ENCODE results near the gene CCDC117.
"Not testable (repeated sequence)": the region's sequence is repeated elsewhere in the genome, so short reads cannot be mapped to it uniquely, and the experiment has no call there.

Gene CCDC117

DNA sequence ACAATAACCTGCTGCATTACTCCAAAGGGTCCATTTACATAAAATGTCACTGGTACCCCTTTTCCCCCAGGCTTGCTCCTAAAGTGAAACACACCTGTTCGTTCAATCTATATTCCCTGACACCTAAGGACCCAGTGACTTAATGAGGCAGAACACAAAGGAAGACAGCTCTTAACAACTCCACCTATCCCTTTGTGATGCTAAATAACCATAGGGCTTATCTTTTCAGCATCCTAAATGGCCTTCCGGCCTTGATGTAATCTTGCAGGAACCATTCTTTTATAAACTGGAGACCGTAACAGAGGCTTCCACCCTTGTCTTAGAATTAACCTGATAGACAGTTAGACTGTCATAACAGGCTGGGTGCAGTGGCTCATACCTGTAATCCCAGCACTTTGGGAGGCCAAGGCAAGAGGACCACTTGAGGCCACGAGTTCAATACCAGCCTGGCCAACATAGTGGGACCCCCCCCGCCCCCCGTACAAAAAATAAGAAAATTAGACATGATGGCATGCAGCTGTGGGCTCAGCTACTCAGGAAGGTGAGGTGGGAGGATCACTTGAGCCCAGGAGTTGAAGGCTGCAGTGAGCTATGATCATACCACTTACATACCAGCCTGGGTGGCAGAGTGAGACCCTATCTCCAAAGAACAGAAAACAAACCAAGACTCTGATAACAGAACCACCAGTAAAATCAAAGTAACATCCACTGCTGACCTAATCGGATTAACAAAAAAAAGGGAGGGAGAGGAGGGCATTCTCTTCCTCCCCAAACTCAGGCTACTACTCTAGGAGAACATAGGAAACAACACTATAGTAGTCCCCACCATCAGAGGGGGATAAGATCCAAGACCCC lies 36.0 kb upstream of the CCDC117 start:
- H3K4me3 ChIP-seq (ENCODE audit: low read depth, low read length): no peak overlapping the region
- DNase-seq (ENCODE audit: low read depth): no peak
- no peak for TF ChIP-seq MYC (IDR thresholded peaks at IDR 0.05; ENCODE audit: low read depth, low read length)
- no peak for TF ChIP-seq POLR2A (IDR thresholded peaks at IDR 0.05; ENCODE audit: extremely low read depth, insufficient read length)
- TF ChIP-seq, protein P1, sequence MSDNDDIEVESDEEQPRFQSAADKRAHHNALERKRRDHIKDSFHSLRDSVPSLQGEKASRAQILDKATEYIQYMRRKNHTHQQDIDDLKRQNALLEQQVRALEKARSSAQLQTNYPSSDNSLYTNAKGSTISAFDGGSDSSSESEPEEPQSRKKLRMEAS (IDR thresholded peaks at IDR 0.05; ENCODE audit: low read depth, low read length): no peak
- TF ChIP-seq, protein P2, sequence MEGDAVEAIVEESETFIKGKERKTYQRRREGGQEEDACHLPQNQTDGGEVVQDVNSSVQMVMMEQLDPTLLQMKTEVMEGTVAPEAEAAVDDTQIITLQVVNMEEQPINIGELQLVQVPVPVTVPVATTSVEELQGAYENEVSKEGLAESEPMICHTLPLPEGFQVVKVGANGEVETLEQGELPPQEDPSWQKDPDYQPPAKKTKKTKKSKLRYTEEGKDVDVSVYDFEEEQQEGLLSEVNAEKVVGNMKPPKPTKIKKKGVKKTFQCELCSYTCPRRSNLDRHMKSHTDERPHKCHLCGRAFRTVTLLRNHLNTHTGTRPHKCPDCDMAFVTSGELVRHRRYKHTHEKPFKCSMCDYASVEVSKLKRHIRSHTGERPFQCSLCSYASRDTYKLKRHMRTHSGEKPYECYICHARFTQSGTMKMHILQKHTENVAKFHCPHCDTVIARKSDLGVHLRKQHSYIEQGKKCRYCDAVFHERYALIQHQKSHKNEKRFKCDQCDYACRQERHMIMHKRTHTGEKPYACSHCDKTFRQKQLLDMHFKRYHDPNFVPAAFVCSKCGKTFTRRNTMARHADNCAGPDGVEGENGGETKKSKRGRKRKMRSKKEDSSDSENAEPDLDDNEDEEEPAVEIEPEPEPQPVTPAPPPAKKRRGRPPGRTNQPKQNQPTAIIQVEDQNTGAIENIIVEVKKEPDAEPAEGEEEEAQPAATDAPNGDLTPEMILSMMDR (IDR thresholded peaks at IDR 0.05; ENCODE audit: low read depth, low read length): no peak

DNA sequence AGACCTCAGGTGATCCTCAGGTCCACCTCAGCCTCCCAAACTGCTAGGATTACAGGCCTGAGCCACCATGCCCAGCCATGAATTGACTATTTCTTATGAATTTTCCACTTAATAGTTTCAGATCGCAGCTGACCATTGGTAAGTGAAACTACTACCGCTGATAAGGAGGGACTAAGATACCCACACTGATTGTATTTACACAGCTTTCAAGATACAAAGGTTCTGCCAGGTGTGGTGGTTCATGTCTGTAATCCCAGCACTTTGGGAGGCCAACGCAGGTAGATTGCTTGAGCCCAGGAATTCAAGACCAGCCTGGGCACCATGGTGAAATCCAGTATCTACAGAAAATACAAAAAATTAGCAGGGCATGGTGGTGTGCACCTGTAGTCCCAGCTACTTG lies 34.8 kb upstream of the CCDC117 start:
- DNase-seq (ENCODE audit: low read depth): no peak
- TF ChIP-seq, protein P1 (IDR thresholded peaks at IDR 0.05; ENCODE audit: low read depth, low read length): no peak
- no peak for TF ChIP-seq MYC (IDR thresholded peaks at IDR 0.05; ENCODE audit: low read depth, low read length)
- TF ChIP-seq, protein P2 (IDR thresholded peaks at IDR 0.05; ENCODE audit: low read depth, low read length): no peak
- TF ChIP-seq POLR2A (IDR thresholded peaks at IDR 0.05; ENCODE audit: extremely low read depth, insufficient read length): no peak
- no peak overlapping the region for H3K4me3 ChIP-seq (ENCODE audit: low read depth, low read length)

DNA sequence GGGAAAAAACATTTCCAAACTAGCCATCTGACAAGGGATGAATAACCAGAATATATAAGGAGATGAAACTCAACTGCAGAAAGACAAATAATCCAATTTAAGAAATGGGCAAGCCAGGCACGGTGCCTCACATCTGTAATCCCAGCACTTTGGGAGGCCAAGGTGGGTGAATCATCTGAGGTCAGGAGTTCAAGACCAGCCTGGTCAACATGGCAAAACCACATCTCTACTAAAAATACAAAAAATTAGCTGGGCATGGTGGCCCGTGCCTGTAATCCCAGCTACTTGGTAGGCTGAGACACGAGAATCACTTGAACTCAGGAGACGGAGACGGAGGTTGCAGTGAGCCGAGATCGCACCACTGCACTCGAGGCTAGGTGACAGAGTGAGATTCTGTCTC lies 33.6 kb upstream of the CCDC117 start:
- not testable (repeated sequence) for DNase-seq (ENCODE audit: low read depth); H3K4me3 ChIP-seq (ENCODE audit: low read depth, low read length)

DNA sequence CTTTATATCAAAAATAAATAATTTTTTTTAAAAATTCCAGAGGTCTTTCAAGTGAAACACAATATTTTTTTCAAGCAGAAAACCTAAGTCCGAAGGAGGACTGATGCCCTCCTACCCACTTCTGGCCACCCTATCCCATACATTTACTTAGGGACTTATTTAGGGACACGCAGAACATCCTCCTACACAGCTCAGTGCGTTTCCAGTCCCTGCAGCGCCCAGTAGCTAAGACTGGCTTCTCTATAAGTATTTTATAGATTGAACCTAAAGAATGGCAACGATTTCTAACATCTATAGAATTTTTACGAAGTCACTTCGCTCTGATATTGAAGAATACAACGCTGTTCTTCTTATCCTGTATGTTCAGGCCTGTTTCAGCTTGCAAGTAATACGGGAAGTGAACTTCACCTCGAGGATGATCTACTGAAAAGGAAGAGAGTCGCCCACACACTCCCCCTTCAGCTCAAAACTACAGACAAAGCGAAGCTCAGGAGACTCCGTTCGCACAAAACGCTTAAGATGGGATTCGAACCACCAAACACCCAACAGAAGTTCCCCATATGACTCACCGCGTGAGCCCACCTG lies 31.2 kb upstream of the CCDC117 start:
- H3K4me3 ChIP-seq (ENCODE audit: low read depth, low read length): peak overlapping the region; percentile 98
- no peak for DNase-seq (ENCODE audit: low read depth)
- TF ChIP-seq MYC (IDR thresholded peaks at IDR 0.05; ENCODE audit: low read depth, low read length) (no peak), POLR2A (IDR thresholded peaks at IDR 0.05; ENCODE audit: extremely low read depth, insufficient read length) (no peak)
- TF ChIP-seq, protein P2 (IDR thresholded peaks at IDR 0.05; ENCODE audit: low read depth, low read length): no peak
- TF ChIP-seq, protein P1 (IDR thresholded peaks at IDR 0.05; ENCODE audit: low read depth, low read length): no peak; the same call in 1 of the 2 replicates

DNA sequence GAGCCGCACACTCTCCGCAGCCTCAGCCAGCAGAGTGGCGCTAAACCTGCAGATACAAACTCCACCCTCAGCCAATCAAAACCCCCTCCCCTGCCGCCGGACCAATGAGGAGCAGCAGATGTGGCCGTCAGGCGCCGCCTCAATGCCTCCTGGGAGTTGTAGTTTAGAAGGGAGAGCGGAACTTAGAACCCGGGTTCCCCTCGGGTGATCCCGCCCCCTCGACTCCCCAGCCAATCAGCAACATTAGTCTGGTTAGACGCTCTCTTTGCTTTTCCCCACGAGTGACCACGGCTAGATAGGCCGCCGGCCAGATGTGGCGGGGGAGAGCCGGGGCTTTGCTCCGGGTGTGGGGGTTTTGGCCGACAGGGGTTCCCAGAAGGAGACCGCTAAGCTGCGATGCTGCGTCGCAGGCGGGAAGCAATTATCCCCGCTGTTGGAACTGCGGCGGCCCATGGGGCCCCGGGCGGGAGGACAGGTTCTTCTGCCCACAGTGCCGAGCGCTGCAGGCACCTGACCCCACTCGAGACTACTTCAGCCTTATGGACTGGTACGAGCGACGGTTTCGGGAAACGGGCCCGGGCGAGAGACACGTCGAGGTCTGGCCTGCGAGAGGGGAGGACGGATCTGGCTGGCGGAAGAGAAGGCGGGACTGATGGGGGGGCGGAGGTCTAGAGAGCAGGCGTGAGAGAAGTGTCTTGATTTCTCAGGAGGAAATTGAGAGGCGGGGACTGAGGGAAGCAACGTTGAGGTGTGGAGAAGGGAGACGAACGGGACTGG lies 30.5 kb upstream of the CCDC117 start, which contains the start of the genes CHEK2 and HSCB:
Gene CHEK2, minus strand, starts transcription at position 36 of the 777 bp plus-strand sequence. CDS start 7,099 bp downstream, outside the sequence.
Gene HSCB, plus strand, starts transcription at position 255 of the 777 bp plus-strand sequence. Its CDS starts 57 bp downstream, at position 312.
- H3K4me3 ChIP-seq (ENCODE audit: low read depth, low read length): peak within 1 kb of the TSS; percentile 98
- peak; percentile 99 for DNase-seq (ENCODE audit: low read depth)
- TF ChIP-seq MYC (IDR thresholded peaks at IDR 0.05; ENCODE audit: low read depth, low read length): peak; percentile 14; the same call in 1 of the 2 replicates
- peak; percentile 21 for TF ChIP-seq POLR2A (IDR thresholded peaks at IDR 0.05; ENCODE audit: extremely low read depth, insufficient read length)
- TF ChIP-seq, protein P1 (IDR thresholded peaks at IDR 0.05; ENCODE audit: low read depth, low read length): no peak
- TF ChIP-seq, protein P2 (IDR thresholded peaks at IDR 0.05; ENCODE audit: low read depth, low read length): peak; percentile 22
